Activated naive CD8-positive, alpha-beta T cell treated with anti-CD3 and anti-CD28 coated beads for 36 hours (primary cell): ENCODE measurements around the gene TMEM169. TPM values are rescaled to one million over a fixed set of nuclear protein-coding genes. Genes with fewer than 3 reads are reported as not detected.
"Not testable (repeated sequence)": the region's sequence is repeated elsewhere in the genome, so short reads cannot be mapped to it uniquely, and the experiment has no call there.

Experiments used
- DNase-seq: peaks from one replicate; pipeline ENCODE4 v3.0.0; 2021
- H3K27ac Mint-ChIP-seq: one replicate; pipeline ENCODE4 v1.8.0; 2022; ENCODE audit warnings: mild to moderate bottlenecking, moderate library complexity, mixed read lengths
- H3K27me3 Mint-ChIP-seq: one replicate; pipeline ENCODE4 v1.8.0; 2022; ENCODE audit warnings: mild to moderate bottlenecking, mixed read lengths
- H3K36me3 Mint-ChIP-seq: one replicate; pipeline ENCODE4 v1.8.0; 2021; ENCODE audit warnings: mild to moderate bottlenecking, mixed read lengths
- H3K4me1 Mint-ChIP-seq: one replicate; pipeline ENCODE4 v1.8.0; 2021; ENCODE audit warnings: mixed read lengths
- H3K4me3 Mint-ChIP-seq: one replicate; pipeline ENCODE4 v1.8.0; 2022; ENCODE audit warnings: mild to moderate bottlenecking, moderate library complexity, mixed read lengths
- H3K9me3 Mint-ChIP-seq: one replicate; pipeline ENCODE4 v1.8.0; 2022; ENCODE audit warnings: mixed read lengths
- total RNA-seq, 2 experiments: library from RNA; stranded (reverse); gene quantifications; one replicate each; pipeline ENCODE4 v1.2.3, GENCODE V29; 2021

TMEM169 gene
- total RNA-seq, 2 experiments from 2014 or later, result 0.40 to 0.41 TPM

- no peak for DNase-seq
- Mint-ChIP-seq H3K27ac (no peak overlapping the region), H3K9me3 (peaks cover 4% of the 10 kb centered on the region), H3K4me3 (no peak overlapping the region), H3K27me3 (no peaks in the 10 kb centered on the region), H3K36me3 (peaks cover 12% of the 10 kb centered on the region), H3K4me1 (peaks cover 30% of the 10 kb centered on the region)
Observed at GRCh38 chr2:216059233-216059834, 22.4 kb upstream of the TMEM169 start.

- peak overlapping the region; percentile 66 for H3K27ac Mint-ChIP-seq
- H3K36me3 Mint-ChIP-seq, result peaks cover 5% of the 10 kb centered on the region
- H3K9me3 Mint-ChIP-seq, result peaks cover 2% of the 10 kb centered on the region
- H3K4me1 Mint-ChIP-seq, result peaks cover 24% of the 10 kb centered on the region
- no peak for DNase-seq
- no peak overlapping the region for H3K4me3 Mint-ChIP-seq
- no peaks in the 10 kb centered on the region for H3K27me3 Mint-ChIP-seq
Observed at GRCh38 chr2:216064014-216064630, 17.6 kb upstream of the TMEM169 start.

DNA sequence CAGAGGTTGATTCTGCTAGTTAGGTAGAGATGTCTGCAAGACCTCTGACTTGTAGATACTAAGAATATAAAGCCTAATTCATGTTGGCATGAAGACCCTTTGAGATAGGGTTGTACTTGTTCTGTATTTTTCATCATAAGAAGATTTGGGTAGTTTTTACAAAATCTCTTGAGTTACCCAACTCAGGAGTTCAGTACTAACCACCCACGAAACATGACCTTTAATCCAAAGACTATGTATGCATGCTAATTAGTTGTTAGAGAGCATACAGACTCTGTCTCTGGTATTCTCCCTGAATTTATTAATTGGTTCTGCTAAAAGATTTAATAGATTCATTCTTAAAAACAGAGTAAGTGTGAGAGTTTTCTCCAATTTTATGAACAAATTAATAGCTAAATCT is 17.1 kb upstream of the TMEM169 start:
- Mint-ChIP-seq H3K9me3 (no peaks in the 10 kb centered on the region), H3K27me3 (no peaks in the 10 kb centered on the region), H3K4me1 (peaks cover 25% of the 10 kb centered on the region), H3K36me3 (peaks cover 4% of the 10 kb centered on the region), H3K4me3 (no peak overlapping the region), H3K27ac (peak overlapping the region; percentile 66)
- DNase-seq, result no peak

- H3K27me3 Mint-ChIP-seq, result no peaks in the 10 kb centered on the region
- no peaks in the 10 kb centered on the region for H3K9me3 Mint-ChIP-seq
- no peak overlapping the region for H3K4me3 Mint-ChIP-seq
- H3K27ac Mint-ChIP-seq, result no peak overlapping the region
- H3K36me3 Mint-ChIP-seq, result peaks cover 4% of the 10 kb centered on the region
- H3K4me1 Mint-ChIP-seq, result peaks cover 25% of the 10 kb centered on the region
- no peak for DNase-seq
Observed at GRCh38 chr2:216066230-216066629, 15.5 kb upstream of the TMEM169 start.

DNA sequence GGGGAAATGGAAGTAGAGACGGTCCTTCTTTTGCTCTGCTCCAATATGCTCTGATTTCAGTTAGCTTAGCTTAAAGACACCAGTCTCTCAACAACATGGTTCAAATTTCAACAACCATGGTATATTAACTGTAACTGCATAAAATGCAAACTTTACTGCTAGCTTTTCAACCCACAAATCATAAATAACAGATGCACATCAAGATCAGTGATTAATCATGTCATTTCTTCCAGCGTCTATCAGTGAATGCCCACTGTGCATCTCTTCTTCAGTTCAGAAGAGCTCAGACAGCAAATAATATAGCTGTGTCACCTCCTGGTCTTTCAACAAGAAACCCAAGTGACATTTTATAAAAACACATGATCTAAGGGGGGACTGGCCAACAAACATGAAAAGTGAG is 12.7 kb upstream of the TMEM169 start:
- no peaks in the 10 kb centered on the region for H3K9me3 Mint-ChIP-seq
- H3K4me3 Mint-ChIP-seq, result no peak overlapping the region
- no peak overlapping the region for H3K27ac Mint-ChIP-seq
- H3K27me3 Mint-ChIP-seq, result no peaks in the 10 kb centered on the region
- DNase-seq, result no peak
- peaks cover 33% of the 10 kb centered on the region for H3K4me1 Mint-ChIP-seq
- H3K36me3 Mint-ChIP-seq, result peaks cover 9% of the 10 kb centered on the region

DNA sequence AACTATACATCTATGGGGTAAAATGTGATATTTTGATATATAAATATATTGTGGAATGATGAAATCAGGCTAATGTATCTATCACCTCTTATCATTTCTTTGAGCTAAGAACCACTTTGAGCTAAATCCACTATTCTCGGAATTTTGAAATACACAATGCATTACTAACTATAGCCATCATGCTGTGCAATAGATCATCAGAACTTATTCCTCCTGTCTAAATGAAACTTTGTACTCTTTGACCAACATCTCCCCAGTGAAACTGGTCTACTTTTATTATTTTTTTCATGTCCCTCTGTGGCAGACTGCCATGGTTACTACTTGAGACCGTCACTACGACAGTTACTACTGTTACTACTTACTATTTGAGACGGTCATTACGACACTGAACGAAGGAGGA is 11.5 kb upstream of the TMEM169 start:
- no peak overlapping the region for H3K27ac Mint-ChIP-seq
- peaks cover 12% of the 10 kb centered on the region for H3K36me3 Mint-ChIP-seq
- H3K27me3 Mint-ChIP-seq, result no peaks in the 10 kb centered on the region
- H3K9me3 Mint-ChIP-seq, result no peaks in the 10 kb centered on the region
- H3K4me1 Mint-ChIP-seq, result peaks cover 33% of the 10 kb centered on the region
- no peak overlapping the region for H3K4me3 Mint-ChIP-seq
- DNase-seq, result no peak

- H3K4me3 Mint-ChIP-seq, result no peak overlapping the region
- no peak overlapping the region for H3K27ac Mint-ChIP-seq
- no peaks in the 10 kb centered on the region for H3K27me3 Mint-ChIP-seq
Observed at GRCh38 chr2:216071111-216071851, 10.4 kb upstream of the TMEM169 start.

GRCh38 chr2:216072473-216072872 is 9.2 kb upstream of the TMEM169 start:
- H3K4me1 Mint-ChIP-seq, result peaks cover 39% of the 10 kb centered on the region
- DNase-seq, result no peak
- no peaks in the 10 kb centered on the region for H3K9me3 Mint-ChIP-seq

More at GRCh38 chr2:216071111-216071851, 10.4 kb upstream of the TMEM169 start:
- Mint-ChIP-seq H3K36me3 (peaks cover 12% of the 10 kb centered on the region), H3K9me3 (no peaks in the 10 kb centered on the region), H3K4me1 (peaks cover 39% of the 10 kb centered on the region)
- DNase-seq, result no peak

GRCh38 chr2:216073773-216074172 is 7.9 kb upstream of the TMEM169 start:
- DNase-seq, result no peak
- Mint-ChIP-seq H3K36me3 (peaks cover 12% of the 10 kb centered on the region), H3K4me3 (no peak overlapping the region), H3K4me1 (peaks cover 33% of the 10 kb centered on the region), H3K27ac (peak overlapping the region; percentile 74), H3K27me3 (no peaks in the 10 kb centered on the region), H3K9me3 (no peaks in the 10 kb centered on the region)

More at GRCh38 chr2:216072473-216072872, 9.2 kb upstream of the TMEM169 start:
- H3K27me3 Mint-ChIP-seq, result no peaks in the 10 kb centered on the region
- no peak overlapping the region for H3K4me3 Mint-ChIP-seq
- H3K27ac Mint-ChIP-seq, result no peak overlapping the region
- H3K36me3 Mint-ChIP-seq, result peaks cover 12% of the 10 kb centered on the region

- no peaks in the 10 kb centered on the region for H3K9me3 Mint-ChIP-seq
- H3K4me1 Mint-ChIP-seq, result peaks cover 27% of the 10 kb centered on the region
- no peaks in the 10 kb centered on the region for H3K27me3 Mint-ChIP-seq
- DNase-seq, result no peak
- H3K36me3 Mint-ChIP-seq, result peaks cover 9% of the 10 kb centered on the region
- H3K27ac Mint-ChIP-seq, result peak overlapping the region; percentile 74
- no peak overlapping the region for H3K4me3 Mint-ChIP-seq
Observed at GRCh38 chr2:216074380-216074779, 7.3 kb upstream of the TMEM169 start.

GRCh38 chr2:216074794-216075193 is 6.9 kb upstream of the TMEM169 start:
- Mint-ChIP-seq H3K4me1 (peaks cover 27% of the 10 kb centered on the region), H3K9me3 (no peaks in the 10 kb centered on the region), H3K4me3 (no peak overlapping the region), H3K36me3 (peaks cover 9% of the 10 kb centered on the region), H3K27ac (no peak overlapping the region), H3K27me3 (no peaks in the 10 kb centered on the region)
- DNase-seq, result no peak

DNA sequence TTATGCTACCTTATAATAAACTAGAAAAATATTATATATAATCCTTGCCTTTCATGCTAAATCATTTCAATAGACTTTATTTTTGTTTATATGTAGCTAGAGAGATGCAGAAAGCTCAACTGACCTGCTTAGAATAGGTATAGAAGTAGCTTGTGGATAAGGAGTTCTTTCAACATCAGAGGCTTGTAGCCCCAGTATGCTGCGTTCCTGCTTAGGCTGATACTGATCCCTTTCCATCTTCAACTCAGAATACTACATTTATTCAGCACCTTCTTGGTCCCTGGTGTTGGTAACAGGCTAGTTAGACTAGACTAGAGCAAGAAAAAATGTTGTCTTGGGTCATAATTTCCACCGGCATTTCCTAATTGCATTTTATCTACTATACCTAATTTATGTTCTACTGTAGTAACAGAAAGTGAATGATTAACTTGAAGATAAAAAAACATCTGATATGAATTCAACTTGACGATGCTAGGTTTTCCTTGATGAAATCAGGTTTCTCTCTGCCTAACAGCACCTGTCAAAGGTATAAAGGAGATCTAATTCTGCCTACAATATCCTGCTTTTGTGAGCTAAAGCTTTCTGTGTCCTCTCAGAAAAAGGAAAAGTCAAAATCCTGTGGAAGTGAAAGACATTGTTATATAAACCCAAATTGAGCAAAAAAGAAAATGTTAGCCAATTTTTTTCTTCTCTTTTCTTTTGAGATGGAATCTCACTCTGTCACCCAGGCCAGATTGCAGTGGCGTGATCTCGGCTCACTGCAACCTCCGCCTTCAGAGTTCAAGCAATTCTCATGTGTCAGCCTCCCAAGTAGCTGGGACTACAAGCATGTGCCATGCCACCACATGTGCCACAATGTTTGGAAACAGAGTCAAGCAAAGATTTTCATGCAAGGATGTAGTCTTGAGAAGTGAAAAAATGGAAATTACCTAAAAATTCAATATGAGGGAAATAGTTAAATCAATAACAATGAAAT is 5.9 kb upstream of the TMEM169 start:
- peaks cover 9% of the 10 kb centered on the region for H3K36me3 Mint-ChIP-seq
- H3K4me3 Mint-ChIP-seq, result no peak overlapping the region
- no peaks in the 10 kb centered on the region for H3K27me3 Mint-ChIP-seq
- peaks cover 2% of the 10 kb centered on the region for H3K9me3 Mint-ChIP-seq
- H3K4me1 Mint-ChIP-seq, result peaks cover 34% of the 10 kb centered on the region
- no peak overlapping the region for H3K27ac Mint-ChIP-seq
- no peak for DNase-seq

DNA sequence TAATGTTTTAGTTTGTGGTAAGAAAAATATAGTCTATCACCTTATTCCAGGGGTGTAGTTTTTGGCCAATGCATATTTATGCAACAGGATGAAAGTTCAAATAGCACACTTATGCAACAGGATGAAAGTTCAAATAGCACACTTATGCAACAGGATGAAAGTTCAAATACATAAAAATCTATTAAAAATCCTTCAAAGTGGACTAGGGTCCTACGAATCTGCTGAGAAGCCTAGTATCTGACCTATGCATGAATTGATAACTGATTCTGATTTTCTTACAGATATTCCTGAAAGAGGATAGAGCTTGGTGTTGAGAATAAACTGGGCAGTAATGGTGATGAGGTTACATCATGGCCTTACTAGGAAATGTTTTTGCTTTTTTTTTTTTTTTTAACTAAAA is 2.9 kb upstream of the TMEM169 start:
- peaks cover 6% of the 10 kb centered on the region for H3K36me3 Mint-ChIP-seq
- peaks cover 2% of the 10 kb centered on the region for H3K9me3 Mint-ChIP-seq
- H3K4me3 Mint-ChIP-seq, result no peak overlapping the region
- H3K4me1 Mint-ChIP-seq, result peaks cover 45% of the 10 kb centered on the region
- H3K27ac Mint-ChIP-seq, result peak overlapping the region; percentile 42
- no peaks in the 10 kb centered on the region for H3K27me3 Mint-ChIP-seq
- DNase-seq, result no peak

DNA sequence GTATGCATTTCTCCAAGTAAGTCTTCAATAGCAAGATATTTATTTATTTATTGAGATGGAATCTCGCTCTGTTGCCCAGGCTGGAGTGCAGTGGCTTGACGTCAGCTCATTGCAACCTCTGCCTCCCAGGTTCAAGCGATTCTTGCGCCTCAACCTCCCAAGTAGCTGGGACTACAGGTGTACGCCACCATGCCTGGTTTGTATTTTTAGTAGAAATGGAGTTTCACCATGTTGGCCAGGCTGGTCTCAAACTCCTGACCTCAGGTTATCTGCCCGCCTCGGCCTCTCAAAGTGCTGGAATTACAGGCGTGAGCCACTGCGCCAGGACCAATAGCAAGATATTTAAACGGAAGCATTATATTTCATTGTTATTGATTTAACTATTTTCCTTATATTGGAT is 1.7 kb upstream of the TMEM169 start:
- H3K9me3 Mint-ChIP-seq, H3K27ac Mint-ChIP-seq, H3K4me3 Mint-ChIP-seq, DNase-seq, H3K27me3 Mint-ChIP-seq, H3K36me3 Mint-ChIP-seq: not testable (repeated sequence)
- H3K4me1 Mint-ChIP-seq, result peaks cover 44% of the 10 kb centered on the region

DNA sequence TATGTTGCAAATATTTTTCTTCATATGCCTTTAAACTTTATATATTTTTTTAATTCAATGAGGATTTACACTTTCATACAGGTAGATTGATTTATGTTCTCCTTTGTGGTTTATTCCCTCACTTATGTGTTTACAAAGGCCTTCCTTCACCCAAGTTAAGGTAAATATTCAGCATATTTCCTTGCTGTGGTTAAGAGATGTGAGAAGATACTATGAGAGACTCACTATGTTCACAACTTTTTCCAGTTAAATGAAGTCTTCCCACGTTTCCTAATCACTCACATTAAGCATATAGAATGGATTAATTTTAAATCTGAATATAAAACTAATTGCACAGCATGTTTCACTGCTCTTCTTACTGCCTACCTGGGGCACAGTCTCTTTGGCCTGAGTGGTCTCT is 707 bp upstream of the TMEM169 start:
- H3K36me3 Mint-ChIP-seq, result no peaks in the 10 kb centered on the region
- H3K27ac Mint-ChIP-seq, result peak overlapping the region; percentile 80
- H3K9me3 Mint-ChIP-seq, result peaks cover 3% of the 10 kb centered on the region
- H3K4me3 Mint-ChIP-seq, result peak overlapping the region; percentile 97
- no peaks in the 10 kb centered on the region for H3K27me3 Mint-ChIP-seq
- H3K4me1 Mint-ChIP-seq, result peaks cover 41% of the 10 kb centered on the region
- no peak for DNase-seq
